ENCODE data around the gene RAET1E. TPM values are rescaled to one million over a fixed set of nuclear protein-coding genes. Genes with fewer than 3 reads are reported as not detected.

The RAET1E gene
- total RNA-seq, 1 donor = 0.63 TPM

DNA sequence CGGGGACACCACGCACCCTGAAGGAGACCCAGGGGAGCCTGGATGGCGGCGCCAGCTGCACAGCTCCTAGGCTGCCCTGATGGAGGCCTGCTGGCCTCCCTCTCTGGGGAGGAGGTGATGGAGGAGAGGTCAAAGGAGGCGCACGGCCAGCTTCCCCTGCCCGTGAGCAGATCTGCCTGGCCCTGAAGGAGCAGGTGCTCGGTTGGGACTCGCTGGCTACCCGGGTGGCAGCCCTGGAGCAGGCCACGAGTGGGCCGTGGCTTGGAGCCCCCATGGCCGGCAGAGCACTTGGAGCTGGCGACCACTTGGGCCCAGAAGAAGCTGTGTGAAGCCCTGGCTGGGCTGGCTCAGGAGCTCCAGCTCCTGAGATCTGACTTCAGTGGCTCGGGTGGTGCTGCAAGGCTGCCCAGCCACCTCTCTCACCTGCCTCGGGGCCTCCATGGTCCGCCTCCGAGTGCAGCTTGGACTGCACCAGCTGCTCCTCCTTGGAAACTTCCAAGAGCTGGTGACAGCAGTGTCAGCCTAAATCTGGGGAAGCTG, 7.5 kb upstream of the RAET1E start:
- TF ChIP-seq, protein P1, sequence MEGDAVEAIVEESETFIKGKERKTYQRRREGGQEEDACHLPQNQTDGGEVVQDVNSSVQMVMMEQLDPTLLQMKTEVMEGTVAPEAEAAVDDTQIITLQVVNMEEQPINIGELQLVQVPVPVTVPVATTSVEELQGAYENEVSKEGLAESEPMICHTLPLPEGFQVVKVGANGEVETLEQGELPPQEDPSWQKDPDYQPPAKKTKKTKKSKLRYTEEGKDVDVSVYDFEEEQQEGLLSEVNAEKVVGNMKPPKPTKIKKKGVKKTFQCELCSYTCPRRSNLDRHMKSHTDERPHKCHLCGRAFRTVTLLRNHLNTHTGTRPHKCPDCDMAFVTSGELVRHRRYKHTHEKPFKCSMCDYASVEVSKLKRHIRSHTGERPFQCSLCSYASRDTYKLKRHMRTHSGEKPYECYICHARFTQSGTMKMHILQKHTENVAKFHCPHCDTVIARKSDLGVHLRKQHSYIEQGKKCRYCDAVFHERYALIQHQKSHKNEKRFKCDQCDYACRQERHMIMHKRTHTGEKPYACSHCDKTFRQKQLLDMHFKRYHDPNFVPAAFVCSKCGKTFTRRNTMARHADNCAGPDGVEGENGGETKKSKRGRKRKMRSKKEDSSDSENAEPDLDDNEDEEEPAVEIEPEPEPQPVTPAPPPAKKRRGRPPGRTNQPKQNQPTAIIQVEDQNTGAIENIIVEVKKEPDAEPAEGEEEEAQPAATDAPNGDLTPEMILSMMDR (IDR thresholded peaks at IDR 0.05; ENCODE audit: insufficient read depth, low read length) = no peak
- DNase-seq (ENCODE audit: low read depth) = no peak
- H3K4me3 ChIP-seq (ENCODE audit: low read depth, low read length) = no peak overlapping the region

DNA sequence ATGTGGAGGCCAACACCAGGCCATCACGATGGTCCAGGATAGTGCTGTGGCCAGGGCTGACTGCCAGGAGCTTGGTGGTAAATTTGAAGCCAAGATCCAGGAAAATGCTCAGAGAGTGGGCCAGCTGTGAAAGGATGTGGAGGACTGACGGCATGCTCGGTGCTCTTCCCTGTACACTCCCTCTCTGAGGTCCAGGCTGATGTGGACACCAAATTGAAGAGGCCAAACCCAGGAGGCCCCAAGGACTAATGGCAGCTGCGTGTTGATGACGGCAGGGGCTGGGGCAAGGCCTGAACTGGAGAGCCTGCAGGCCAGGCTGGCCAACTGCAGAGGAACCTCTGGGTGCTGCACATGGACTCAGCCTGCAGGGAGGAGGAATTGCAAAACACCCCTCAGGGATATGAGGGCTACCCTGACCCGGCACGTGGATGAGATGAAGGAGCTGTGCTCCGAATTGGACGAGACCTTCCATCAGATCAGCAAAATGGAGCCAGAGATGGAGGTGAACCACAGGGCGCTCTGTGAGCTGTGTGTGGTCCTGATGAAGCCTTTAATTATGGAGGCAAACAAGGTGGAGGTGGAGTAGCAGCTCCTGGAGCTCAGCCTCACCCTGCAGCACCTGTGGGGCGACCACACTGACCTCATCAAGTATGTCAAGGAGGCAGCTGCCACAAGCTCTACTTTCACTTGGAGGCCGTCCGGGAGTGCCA, 6.9 kb upstream of the RAET1E start:
- TF ChIP-seq, protein P1 (IDR thresholded peaks at IDR 0.05; ENCODE audit: insufficient read depth, low read length) = no peak
- no peak for DNase-seq (ENCODE audit: low read depth)
- no peak overlapping the region for H3K4me3 ChIP-seq (ENCODE audit: low read depth, low read length)

DNA sequence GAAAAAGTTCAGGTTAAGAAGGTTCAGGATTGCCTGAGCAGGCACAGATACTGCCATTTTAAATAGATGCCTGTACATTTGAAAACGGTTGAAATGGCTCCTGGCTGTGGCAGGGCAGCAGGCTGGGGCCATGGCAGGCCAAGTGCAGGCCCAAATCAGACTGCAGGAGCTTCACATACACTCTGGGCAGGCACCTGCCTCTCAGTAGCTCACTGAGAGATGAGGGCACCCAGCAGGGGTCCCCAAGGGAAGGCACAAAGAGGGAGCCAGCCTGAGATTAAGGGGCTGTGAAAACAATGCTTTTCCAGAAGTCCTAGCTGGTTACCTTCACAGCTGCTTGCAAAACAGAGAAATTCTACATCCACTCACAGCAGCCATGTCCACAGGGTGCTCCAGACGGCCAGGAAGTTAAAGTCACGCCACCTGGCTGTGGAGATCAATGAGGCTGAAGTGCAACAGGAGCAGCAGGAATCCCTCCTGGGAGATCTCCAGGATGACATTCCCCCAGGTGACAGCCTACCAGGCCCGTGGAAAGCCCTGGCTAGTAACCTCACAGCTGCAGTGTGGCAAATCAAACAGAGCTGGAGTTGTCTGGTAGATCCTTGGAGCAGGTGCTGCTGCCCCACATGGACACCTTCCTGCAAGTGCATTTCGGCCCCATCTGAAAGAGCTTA, 6.2 kb upstream of the RAET1E start:
- no peak for DNase-seq (ENCODE audit: low read depth)
- TF ChIP-seq, protein P1 (IDR thresholded peaks at IDR 0.05; ENCODE audit: insufficient read depth, low read length) = no peak
- H3K4me3 ChIP-seq (ENCODE audit: low read depth, low read length) = no peak overlapping the region

DNA sequence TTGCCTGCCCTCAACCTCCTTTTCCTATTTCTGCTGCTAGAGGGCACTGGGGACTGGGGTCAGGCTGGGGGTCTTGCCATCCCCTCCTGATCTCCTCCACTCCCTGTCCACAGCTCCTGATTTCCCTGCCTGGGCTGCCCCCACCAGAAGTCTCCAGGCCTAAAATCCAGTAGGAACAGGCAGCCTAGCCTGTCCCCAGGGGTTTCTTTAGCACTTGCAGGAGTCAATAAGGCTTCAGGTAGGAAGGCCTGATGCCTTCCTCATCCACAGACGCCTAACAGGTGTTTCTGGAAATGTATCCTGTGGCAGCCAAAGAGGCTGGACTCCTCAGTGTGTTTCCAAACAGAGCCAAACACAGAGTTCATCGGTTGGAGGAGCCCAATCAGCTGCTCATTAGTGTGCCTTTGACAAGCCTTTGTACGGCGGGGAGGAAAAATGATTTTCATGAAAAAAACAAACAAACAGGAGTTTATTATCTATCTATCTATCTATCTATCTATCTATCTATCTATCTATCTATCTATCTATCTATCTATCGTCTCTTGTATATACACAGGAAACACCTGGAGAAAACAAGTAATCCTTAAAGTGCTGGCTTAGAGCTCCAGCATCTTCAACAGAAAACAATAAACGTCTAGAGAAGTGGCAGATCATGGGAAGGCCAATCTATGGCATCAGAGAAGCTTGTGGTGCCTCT, 3.7 kb upstream of the RAET1E start:
- DNase-seq (ENCODE audit: low read depth) = no peak
- TF ChIP-seq, protein P1 (IDR thresholded peaks at IDR 0.05; ENCODE audit: insufficient read depth, low read length) = no peak
- H3K4me3 ChIP-seq (ENCODE audit: low read depth, low read length) = no peak overlapping the region

DNA sequence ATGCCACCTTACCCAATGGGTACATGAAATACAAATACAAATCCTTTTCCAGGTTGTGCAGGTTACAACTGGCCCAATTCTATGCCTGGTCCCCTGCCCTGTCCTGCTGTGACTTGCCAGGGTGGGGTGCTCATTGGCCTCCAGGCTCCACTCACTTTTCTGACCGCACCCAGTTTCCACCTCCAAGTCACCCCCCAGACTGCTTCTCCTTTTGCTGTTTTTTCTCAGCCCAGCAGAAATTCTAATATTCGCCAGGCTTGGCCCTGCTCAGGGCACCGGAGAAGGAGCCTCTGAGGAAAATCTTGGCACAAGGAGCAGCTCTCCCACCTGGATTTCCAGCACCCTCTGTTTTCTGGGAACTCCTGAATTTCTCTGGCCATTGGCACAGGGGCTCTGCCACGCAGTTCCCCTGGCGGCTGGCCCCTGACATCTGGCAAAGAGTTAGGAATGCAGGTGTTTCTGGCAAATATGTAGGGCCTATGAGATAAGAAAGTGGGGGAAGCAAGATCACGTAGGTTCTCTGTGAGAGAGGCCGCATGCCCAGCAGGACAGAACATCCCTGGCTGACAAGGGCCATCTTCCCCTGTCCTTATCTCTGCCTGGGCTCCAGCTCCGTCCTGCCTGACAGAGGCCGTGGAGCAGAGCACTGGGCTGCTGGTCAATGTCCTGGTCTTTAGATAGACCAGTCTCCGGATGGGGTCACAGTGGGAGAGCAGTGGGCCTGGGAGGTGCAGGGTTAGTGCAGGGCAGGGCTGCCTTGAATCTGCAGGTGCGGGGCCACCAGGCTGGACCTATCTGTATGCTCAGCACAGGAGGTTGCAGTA, 2.9 kb upstream of the RAET1E start:
- TF ChIP-seq, protein P1 (IDR thresholded peaks at IDR 0.05; ENCODE audit: insufficient read depth, low read length) = no peak
- H3K4me3 ChIP-seq (ENCODE audit: low read depth, low read length) = no peak overlapping the region
- no peak for DNase-seq (ENCODE audit: low read depth)

Data from fibroblast of the aortic adventitia (primary cell).